Sciatic nerve (tissue), 2 donors: ENCODE results near the gene SLC5A10. TPM values are rescaled to one million over a fixed set of nuclear protein-coding genes. Genes with fewer than 3 reads are reported as not detected.
"Not testable (repeated sequence)": the region's sequence is repeated elsewhere in the genome, so short reads cannot be mapped to it uniquely, and the experiment has no call there.

Experiments used
- ATAC-seq: fragments of 200-7000 bp; cut with Tn5 transposase; one replicate; pipeline ENCODE4 v1.9.1; 2020; ENCODE audit warnings: mild to moderate bottlenecking, moderate library complexity
- DNase-seq: peaks from one replicate; pipeline ENCODE4 v3.0.0-alpha.2; 2020; ENCODE audit warnings: low spot score
- intact Hi-C: fragments of 100-400 bp; cut with DNase I; formaldehyde crosslinking; loops from one replicate; pipeline ENCODE4 v1.14.2; 2022
- total RNA-seq: library from RNA; stranded (reverse); fragmentation: NEBNext Ultra II Directional; extraction: Animal tissue kit (Norgen Biotek cat#: 25700); gene quantifications from one replicate; pipeline ENCODE4 v1.2.1, GENCODE V29; 2021
- donor health status: DM: no; HTN: no; CAD: no.
- donor health status: DM: no; HTN: no; CAD: no.

Gene SLC5A10
- total RNA-seq, 1 donor from 2014 or later, result not detected

DNA sequence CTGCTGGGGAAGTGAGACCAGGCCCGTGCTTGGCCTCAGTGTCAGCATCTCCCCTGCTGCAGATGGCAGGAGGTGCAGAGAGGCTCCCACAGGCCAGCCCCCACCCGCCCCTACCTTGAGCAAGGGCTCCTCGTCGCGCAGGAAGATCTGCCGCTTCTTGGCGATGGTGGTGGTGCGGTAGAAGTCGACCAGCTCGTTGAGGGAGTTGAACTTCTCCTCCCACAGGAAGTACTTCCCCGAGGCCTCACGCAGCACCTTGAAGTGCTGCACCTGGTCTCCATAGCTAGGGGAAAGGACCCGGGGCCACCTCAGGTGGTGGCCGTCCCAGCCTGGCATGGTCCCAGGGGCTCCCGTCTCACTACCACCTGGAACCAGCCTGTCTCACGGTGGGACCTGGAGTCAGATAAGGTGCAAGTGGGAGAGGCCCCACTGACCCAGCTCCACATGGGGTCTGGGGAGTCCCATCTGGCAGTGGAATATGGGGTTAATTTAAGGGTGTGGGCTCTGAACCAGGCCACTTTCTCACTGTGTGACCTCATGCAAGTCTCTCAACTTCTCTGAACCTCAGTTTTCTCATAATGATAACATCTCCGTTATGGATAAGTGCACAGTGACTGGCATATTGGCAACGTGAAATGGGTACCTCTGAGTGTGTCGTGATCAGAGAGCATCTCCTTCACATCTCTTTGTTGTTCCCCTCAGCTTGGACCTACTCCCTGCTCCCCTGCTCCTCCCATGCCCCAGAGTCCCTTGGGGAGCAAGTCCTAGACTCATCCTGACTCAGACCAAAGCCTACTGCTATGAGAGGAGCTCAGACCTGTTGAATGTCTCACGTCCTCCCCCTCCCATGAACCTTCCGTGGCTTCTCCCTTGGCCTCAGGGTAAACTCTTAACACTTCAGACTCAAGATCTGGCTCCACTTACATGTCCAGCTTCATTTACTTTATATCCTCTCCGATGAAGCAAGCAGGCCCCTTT, 72.4 kb downstream of the SLC5A10 start:
- DNase-seq (no peak), ATAC-seq (no peak)
- intact Hi-C loops, result no loop called here

DNA sequence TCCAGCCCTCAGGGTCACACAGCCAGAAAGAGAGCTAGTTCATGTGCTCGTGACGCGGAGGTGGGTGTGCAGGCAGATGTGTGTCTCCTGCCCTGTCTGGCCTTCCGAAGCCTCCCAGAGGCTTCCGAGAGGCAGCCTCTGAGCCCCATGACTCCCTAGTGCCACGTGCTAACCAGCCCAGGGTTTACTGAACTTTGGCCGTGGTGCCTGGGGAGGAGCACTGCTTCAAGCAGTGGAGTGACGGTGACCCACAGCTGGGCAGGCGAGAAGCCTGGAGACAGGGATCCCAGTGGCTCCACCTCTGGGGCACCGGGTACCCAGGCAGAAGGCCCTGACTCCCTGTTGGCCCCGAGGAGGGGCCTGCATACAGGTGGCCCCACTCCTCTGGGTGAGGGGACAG, 76.7 kb downstream of the SLC5A10 start:
- ATAC-seq, intact Hi-C loops, DNase-seq: not testable (repeated sequence)

DNA sequence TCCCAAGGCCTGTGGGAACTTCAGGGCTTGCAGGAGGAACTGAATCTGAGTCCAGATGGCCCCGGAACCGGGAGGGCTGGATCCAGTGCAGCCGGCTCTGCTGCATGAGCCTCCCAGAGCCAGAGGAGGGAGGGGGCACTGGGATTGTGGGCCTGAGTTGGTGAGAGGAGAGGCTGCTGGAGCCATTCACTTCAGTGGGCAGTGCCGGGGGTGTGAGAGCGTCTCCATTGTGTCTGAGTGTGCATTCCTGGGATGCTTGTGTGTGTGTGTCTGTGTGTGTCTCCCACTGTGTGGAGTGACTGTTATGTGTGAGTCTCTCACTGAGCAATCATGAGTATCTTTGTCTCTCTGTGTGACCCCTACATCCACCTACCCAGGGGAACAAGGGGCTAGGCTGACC, 77.8 kb downstream of the SLC5A10 start:
- DNase-seq, ATAC-seq, intact Hi-C loops: not testable (repeated sequence)

DNA sequence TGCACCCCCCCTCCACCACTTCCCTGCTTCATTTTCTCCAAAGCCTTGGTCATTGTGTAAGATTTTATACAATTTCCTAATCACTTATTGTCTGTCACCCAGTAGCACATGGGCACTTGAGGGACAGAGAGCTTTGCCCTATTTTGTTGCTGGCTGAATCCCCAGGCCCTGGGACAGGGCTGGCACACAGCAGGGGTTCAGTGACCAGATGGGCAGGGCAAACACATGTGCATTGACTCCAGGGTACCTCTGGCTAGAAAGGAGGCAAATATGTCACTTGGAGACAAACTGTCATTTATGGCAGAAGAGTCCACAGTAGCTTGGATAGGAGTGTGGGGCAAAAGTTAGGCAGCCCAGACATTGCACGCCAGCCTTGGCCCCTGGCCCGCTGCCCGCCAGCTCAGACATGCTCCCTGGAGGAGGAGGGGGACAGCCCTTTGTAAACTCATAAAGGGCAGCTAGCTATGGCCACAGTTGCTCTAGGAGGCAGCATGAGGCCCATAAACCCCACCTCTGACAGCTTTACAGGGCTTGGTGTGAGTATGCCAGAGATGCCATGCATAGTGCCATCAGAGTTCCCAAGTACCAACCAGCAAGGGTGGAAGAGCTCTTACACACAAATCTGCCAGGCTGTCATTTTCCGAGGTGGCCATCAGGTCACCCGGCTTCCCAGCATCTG, 78.9 kb downstream of the SLC5A10 start:
- DNase-seq, ATAC-seq, intact Hi-C loops: not testable (repeated sequence)

DNA sequence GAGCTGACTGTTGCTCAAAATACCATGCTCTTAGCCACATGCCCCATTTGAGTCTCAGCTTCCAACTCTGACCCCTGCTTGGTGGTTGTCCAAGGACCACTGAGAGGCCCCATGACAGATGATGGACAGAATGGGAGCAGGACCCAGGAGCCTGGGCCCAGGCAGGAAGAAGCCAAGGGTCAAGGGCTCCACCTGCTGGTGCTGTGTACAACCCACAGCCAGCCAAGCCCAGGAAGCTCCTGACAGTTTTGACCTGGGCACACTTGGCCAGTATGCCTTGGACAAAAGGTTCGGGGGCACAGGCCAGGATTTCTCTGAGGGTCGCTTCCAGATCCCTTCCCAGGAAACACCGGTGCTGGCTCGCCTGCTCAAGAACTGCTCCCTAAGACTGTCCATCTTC, 79.8 kb downstream of the SLC5A10 start:
- intact Hi-C loops, result not testable (repeated sequence)
- DNase-seq, result peak; percentile 76

DNA sequence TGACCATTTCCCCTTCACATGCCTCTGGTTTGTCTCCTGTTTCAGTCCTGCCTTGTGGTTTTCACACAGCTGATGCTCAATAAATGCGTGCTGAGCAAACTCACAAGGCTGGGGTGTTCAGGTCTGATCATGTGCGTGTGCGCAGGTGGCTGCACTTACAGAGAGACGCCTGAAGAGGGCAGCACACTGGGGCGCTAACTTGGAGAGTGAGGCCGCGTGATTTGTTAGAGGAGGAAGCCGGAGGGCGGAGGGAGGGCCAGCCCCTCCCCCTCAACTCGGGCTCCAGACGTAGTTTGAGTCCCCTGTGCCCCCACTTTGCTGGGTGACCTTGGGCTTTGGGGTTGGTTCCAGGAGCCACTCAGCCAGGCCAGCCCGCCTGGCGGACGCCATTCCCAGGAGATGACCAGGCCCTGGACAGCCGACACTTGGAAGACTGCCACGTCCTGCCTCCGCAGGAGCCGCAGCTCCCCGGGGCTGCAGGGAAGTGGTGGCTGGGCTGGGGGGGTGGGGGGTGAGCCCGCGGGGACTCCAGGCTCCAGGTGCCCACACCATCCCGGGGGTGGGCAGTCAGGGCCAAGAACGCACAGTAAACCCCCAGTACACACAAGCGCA, 80.5 kb downstream of the SLC5A10 start:
- DNase-seq, intact Hi-C loops: not testable (repeated sequence)
- ATAC-seq, result peak; percentile 90

More for the DNA sequence above, 79.8 kb downstream of the SLC5A10 start:
- ATAC-seq, result peak; percentile 87

DNA sequence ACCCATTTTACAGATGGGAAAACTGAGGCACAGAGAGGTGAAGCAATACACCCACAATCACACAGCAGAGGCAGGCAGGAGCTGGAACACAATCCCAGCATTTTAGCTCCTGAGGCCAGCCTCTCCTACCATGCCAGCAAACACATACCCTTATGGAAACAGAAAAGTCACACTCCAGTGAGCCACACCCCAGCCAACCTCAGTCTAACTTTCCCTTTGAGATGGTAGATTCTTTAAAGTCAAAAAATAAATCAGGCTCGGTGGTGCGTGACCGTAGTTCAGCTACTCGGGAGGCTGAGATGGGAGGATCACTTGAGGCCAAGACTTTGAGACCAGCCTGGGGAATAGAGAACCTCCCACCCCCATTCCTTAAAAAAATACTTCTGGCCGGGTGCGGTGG, 84.2 kb downstream of the SLC5A10 start:
- ATAC-seq, intact Hi-C loops, DNase-seq: not testable (repeated sequence)

DNA sequence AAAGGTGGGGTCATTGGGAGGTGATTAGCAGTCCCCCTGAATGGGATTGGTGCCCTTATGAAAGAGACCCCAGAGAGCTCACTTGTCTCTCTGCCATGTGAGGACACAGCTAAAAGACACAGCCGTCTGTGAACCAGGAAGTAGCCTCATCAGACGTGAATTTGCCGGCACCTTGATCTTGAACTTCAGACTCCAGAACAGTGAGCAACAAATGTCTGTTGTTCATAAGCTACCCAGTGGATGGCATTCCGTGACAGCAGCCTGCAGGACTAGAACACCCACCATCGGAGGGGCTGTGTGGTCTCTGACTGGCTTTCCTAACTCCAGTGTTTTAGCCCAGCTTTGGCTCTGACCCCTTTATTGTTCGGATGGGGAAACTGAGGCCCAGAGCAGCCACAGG, 85.6 kb downstream of the SLC5A10 start:
- intact Hi-C loops, DNase-seq, ATAC-seq: not testable (repeated sequence)

DNA sequence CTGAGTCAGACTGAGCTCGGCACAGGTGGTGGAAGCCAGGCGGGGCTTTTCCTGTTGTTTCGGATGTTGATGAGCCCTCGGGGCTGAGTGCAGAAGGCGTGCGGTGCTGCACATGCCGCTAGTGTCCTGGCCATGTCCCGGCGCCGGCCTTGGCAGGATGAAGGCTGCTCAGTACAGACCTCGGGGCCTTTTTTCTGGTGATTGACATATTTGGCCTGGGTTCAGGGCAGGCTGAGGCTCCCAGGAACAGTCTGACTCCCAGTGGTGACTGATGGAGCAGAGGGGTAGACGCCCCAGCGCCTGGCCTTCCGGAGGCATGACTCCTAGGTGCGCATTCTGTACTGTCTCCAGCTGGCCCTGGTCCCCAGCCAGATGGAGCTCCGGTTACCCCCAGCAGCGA, 86.0 kb downstream of the SLC5A10 start:
- DNase-seq, intact Hi-C loops: not testable (repeated sequence)
- peak; percentile 24 for ATAC-seq

DNA sequence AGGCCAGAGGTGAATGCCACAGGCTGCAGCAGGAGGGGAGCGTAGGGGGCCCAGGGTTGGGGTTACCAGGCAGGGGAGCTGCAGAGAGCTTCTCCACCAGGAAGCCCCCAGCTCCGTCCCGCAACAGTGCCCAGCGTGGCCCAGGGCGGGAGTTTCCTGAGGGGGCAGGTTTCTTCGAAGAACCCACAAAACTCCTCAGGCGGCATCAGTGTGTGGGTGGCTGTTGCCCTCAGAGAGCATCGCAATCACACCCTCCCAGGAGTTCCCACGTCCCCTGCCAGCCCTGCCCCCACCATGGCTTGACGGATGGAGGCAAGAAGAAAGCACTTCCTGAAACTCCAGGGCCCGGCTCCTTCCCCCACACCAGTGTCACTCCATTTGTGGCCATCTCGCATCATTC, 86.8 kb downstream of the SLC5A10 start:
- intact Hi-C loops, DNase-seq, ATAC-seq: not testable (repeated sequence)

DNA sequence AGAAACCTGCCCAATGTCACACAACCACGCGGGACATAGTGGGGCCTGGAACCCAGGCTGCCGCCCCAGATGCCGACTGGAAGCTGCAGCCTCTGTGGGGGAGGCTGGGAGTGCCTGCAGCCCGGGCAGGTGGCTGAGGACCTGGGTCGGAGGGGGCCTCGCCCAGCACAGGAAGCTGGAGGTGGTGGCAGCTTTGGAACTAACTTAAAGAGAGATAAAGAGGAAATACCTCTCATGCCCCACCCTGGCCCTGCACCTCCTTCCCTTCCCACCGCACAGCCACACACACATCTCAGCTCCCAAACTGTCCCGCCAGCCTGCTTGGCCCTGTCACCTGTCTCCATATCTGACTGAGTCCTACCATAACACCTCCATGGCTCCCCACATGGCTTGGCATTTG, 88.4 kb downstream of the SLC5A10 start:
- DNase-seq, ATAC-seq, intact Hi-C loops: not testable (repeated sequence)

DNA sequence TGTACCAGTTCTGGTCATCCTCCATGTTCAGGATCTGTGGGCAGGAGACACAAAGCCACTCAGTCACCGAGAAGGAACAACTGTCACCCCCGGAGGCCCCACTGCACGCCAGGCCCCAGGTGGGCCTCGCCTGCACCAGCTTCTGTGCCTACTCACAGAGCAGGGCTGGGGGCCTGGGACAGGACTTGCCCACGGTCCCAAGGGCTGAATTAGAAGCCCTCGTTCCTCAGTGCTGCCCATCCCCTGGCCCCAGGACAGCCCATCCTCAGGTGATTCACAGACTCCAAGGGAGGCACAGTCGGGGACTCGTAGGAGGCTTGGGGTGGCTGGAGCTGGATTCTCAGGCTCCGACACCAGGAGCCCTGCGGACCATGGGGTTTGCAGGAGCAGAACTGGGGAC, 89.9 kb downstream of the SLC5A10 start:
- ATAC-seq, intact Hi-C loops: not testable (repeated sequence)
- peak; percentile 12 for DNase-seq

DNA sequence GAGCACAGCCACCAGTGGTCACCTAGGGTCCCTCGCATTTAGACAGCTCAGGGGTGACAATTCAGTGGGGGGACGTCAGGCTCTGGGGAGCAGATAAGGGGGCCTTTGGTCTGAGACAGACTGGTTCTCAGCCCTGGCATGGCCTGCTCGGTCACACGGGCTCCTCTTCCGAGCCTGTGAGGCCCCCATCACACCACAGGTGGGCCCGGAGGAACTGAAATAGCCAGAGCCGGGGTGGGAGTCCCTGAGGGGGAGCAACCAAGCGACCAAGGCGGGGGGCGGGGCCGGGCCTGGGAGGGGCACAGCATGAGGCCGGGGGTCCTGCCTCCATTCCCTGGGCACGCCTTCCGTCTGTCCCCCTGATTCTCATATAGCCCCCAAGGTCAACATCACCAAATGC, 90.4 kb downstream of the SLC5A10 start:
- ATAC-seq, DNase-seq, intact Hi-C loops: not testable (repeated sequence)

DNA sequence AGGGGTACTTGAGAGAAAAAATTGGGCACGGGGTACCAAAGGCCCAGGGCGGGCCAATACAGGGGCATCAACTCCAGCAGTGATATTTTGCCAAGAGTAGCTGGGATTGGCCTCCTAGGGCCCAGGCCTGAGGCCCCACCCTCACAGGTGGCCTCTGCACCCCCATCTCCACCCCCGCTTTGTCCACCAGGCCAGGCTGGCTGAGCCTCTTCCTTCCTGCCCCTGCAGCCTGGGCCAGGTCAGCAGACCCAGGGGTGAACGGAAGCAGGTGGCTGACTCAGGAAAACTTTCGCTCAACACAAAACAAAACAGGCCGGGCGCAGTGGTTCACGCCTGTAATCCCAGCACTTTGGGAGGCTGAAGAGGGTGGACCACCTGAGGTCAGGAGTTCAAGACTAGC, 91.1 kb downstream of the SLC5A10 start:
- intact Hi-C loops, DNase-seq, ATAC-seq: not testable (repeated sequence)

DNA sequence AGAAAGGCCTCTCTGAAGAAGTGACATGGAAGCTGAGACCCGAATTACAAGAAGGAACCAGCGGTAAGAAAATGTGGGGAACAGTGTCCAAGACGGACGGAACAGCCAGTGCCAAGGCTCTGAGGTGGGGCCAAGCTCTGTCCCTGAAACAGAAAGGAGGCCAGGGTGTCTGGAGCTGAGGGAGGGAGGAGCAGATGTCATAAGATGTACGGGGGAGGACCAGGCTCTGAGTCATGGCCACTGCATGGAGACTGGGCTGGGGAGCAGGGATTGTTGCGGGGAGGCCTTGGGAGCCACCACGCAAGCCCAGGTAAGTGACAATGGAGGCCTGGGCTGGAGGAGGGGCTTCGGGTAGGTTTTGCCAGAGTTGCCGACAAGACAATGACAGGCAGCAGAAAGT, 92.7 kb downstream of the SLC5A10 start:
- intact Hi-C loops, ATAC-seq, DNase-seq: not testable (repeated sequence)

DNA sequence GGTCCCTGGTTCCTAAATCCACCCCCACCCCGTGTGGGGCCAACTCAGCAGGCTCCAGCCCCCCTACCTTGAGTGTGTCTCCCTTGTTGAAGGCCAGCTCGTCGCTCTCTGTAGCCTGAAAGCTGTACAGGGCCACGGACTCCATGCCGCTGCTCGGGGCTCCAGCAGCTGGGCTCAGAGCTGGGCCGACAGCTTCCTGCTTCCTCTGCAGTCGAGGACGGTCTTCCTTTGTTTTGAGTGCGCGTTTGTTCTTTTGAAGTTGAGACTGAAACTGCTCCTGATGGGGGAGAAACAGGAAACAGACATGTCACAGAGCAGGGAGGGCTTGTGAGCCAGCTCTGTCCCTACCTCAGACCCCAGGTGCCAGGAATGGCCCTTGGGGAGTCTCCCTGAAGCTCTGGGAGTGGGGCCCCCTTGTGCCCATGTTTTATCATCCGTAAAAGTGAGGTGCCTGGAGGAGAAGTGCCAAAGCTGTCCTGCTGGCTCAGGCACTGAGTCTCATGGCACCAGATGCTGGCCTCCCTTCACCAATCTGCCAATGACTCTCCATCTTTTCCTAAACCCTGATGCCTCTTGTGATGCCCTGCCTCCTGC, 94.9 kb downstream of the SLC5A10 start, which contains the start of gene GRAP:
Gene GRAP, minus strand, starts transcription at position 176 of the 594 bp plus-strand sequence. Its CDS starts 31 bp downstream, at position 145.
- DNase-seq, intact Hi-C loops: not testable (repeated sequence)
- ATAC-seq, result peak; percentile 31

DNA sequence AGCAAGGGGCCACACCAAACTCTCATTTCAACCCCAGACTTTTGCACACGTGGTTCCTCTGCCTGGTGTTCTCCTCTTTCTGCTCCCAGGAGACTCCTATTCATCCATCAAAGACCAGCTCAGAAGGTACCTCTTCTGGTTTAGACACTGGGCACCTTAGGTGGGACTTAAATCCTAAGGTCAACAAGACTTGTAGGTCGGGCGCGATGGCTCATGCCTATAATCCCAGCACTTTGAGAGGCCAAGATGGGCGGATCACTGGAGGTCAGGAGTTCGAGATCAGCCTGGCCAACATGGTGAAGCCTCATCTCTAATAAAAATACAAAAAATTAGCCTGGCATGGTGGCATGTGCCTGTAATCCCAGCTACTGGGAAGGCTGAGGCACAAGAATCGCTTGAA, 95.5 kb downstream of the SLC5A10 start:
- ATAC-seq, DNase-seq, intact Hi-C loops: not testable (repeated sequence)

DNA sequence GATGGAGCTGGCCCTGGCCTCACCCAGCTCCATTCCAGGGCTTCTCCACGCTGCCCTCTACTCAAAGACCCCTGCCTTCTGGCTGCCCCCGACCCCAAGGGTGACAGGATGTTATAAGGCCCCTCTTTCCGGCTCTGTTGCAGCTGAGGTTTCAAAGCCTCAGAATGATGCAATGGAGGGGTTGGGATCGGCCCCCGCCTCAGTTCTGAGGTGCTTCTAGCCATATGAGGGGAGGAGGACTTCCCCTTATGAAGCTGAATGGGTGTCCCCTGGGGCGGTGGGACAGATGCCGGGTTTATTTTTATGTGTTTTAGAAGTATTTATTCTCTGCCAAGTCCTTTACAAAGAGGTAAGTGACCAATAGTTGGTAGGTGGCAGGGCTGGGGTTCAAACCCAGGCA, 96.9 kb downstream of the SLC5A10 start:
- intact Hi-C loops, DNase-seq, ATAC-seq: not testable (repeated sequence)
